SK-N-SH (cell line): ENCODE measurements around the gene MYO1B.

Experiments
- ELF1 ChIP-seq: IDR thresholded peaks from 2 replicates; pipeline ENCODE4 v1.4.0; 2012
- EP300 ChIP-seq, 2 experiments: IDR thresholded peaks; 2 replicates each; pipeline versions ENCODE4 v1.4.0 to v1.6.1; 2012; ENCODE audit warnings: borderline replicate concordance in 1 of 2, low read depth in 1 of 2, low read length in 1 of 2
- EZH2phosphoT487 ChIP-seq: fragments of 200-600 bp; sonication (generic); IDR thresholded peaks from 2 replicates; pipeline ENCODE4 v1.6.1; 2017; ENCODE audit warnings: low read depth, mixed run types, mild to moderate bottlenecking, antibody characterized with exemption, moderate library complexity, borderline replicate concordance
- FOSL2 ChIP-seq: IDR thresholded peaks from 2 replicates; pipeline ENCODE4 v1.4.0; 2012; ENCODE audit warnings: low read depth, mild to moderate bottlenecking, moderate library complexity, borderline replicate concordance
- FOXJ3 ChIP-seq: sonication (generic); formaldehyde crosslinking; IDR thresholded peaks from 2 replicates; pipeline ENCODE4 v1.5.1; 2020; ENCODE audit warnings: mild to moderate bottlenecking, missing genetic modification reagents
- GABPA ChIP-seq: IDR thresholded peaks from 2 replicates; pipeline ENCODE4 v1.4.0; 2012; ENCODE audit warnings: low read depth, mild to moderate bottlenecking
- MEF2A ChIP-seq: IDR thresholded peaks from 2 replicates; pipeline ENCODE4 v1.4.0; 2012; ENCODE audit warnings: low read depth, borderline replicate concordance
- MXI1 ChIP-seq: IDR thresholded peaks from 2 replicates; pipeline ENCODE4 v1.6.1; 2012; ENCODE audit warnings: mild to moderate bottlenecking, low read depth, low read length, improper control_type of control experiment
- NRF1 ChIP-seq: IDR thresholded peaks from 2 replicates; pipeline ENCODE4 v1.6.1; 2012; ENCODE audit warnings: low read depth, mild to moderate bottlenecking, low read length
- RAD21 ChIP-seq: IDR thresholded peaks from 2 replicates; pipeline ENCODE4 v1.6.1; 2012; ENCODE audit warnings: mild to moderate bottlenecking, low read length
- TF ChIP-seq, protein P1 (sequence below): fragments of 200-600 bp; sonication (generic); IDR thresholded peaks from 2 replicates; pipeline ENCODE4 v1.6.1; 2017; ENCODE audit warnings: antibody characterized with exemption, mild to moderate bottlenecking, moderate library complexity
- TF ChIP-seq, protein P2 (sequence below): IDR thresholded peaks from 2 replicates; pipeline ENCODE4 v1.4.0; 2012; ENCODE audit warnings: low read depth, borderline replicate concordance
- TF ChIP-seq, protein P3 (sequence below): fragments of 150-350 bp; IDR thresholded peaks from 2 replicates; pipeline ENCODE4 v1.6.1; 2017; ENCODE audit warnings: antibody characterized with exemption, low read length, low read depth, borderline replicate concordance
- TF ChIP-seq, protein P4 (sequence below): IDR thresholded peaks from 2 replicates; pipeline ENCODE4 v1.6.1; 2012; ENCODE audit warnings: mild to moderate bottlenecking, low read depth, low read length, moderate library complexity

- no peak for TF ChIP-seq EP300 (IDR thresholded peaks at IDR 0.05; ENCODE audit: borderline replicate concordance in 1 of 2, low read depth in 1 of 2, low read length in 1 of 2)
- TF ChIP-seq GABPA: no peak
- TF ChIP-seq, protein P1, sequence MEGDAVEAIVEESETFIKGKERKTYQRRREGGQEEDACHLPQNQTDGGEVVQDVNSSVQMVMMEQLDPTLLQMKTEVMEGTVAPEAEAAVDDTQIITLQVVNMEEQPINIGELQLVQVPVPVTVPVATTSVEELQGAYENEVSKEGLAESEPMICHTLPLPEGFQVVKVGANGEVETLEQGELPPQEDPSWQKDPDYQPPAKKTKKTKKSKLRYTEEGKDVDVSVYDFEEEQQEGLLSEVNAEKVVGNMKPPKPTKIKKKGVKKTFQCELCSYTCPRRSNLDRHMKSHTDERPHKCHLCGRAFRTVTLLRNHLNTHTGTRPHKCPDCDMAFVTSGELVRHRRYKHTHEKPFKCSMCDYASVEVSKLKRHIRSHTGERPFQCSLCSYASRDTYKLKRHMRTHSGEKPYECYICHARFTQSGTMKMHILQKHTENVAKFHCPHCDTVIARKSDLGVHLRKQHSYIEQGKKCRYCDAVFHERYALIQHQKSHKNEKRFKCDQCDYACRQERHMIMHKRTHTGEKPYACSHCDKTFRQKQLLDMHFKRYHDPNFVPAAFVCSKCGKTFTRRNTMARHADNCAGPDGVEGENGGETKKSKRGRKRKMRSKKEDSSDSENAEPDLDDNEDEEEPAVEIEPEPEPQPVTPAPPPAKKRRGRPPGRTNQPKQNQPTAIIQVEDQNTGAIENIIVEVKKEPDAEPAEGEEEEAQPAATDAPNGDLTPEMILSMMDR: no peak
- TF ChIP-seq, protein P2, sequence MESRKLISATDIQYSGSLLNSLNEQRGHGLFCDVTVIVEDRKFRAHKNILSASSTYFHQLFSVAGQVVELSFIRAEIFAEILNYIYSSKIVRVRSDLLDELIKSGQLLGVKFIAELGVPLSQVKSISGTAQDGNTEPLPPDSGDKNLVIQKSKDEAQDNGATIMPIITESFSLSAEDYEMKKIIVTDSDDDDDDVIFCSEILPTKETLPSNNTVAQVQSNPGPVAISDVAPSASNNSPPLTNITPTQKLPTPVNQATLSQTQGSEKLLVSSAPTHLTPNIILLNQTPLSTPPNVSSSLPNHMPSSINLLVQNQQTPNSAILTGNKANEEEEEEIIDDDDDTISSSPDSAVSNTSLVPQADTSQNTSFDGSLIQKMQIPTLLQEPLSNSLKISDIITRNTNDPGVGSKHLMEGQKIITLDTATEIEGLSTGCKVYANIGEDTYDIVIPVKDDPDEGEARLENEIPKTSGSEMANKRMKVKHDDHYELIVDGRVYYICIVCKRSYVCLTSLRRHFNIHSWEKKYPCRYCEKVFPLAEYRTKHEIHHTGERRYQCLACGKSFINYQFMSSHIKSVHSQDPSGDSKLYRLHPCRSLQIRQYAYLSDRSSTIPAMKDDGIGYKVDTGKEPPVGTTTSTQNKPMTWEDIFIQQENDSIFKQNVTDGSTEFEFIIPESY: no peak
- TF ChIP-seq, protein P3, sequence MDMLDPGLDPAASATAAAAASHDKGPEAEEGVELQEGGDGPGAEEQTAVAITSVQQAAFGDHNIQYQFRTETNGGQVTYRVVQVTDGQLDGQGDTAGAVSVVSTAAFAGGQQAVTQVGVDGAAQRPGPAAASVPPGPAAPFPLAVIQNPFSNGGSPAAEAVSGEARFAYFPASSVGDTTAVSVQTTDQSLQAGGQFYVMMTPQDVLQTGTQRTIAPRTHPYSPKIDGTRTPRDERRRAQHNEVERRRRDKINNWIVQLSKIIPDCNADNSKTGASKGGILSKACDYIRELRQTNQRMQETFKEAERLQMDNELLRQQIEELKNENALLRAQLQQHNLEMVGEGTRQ: no peak
- no peak for TF ChIP-seq MXI1
- TF ChIP-seq RAD21: no peak
- TF ChIP-seq FOSL2: no peak
- no peak for TF ChIP-seq FOXJ3 (CRISPR knock-in tag)
- no peak for TF ChIP-seq NRF1
- TF ChIP-seq EZH2phosphoT487: no peak
- TF ChIP-seq ELF1: no peak
- TF ChIP-seq, protein P4, sequence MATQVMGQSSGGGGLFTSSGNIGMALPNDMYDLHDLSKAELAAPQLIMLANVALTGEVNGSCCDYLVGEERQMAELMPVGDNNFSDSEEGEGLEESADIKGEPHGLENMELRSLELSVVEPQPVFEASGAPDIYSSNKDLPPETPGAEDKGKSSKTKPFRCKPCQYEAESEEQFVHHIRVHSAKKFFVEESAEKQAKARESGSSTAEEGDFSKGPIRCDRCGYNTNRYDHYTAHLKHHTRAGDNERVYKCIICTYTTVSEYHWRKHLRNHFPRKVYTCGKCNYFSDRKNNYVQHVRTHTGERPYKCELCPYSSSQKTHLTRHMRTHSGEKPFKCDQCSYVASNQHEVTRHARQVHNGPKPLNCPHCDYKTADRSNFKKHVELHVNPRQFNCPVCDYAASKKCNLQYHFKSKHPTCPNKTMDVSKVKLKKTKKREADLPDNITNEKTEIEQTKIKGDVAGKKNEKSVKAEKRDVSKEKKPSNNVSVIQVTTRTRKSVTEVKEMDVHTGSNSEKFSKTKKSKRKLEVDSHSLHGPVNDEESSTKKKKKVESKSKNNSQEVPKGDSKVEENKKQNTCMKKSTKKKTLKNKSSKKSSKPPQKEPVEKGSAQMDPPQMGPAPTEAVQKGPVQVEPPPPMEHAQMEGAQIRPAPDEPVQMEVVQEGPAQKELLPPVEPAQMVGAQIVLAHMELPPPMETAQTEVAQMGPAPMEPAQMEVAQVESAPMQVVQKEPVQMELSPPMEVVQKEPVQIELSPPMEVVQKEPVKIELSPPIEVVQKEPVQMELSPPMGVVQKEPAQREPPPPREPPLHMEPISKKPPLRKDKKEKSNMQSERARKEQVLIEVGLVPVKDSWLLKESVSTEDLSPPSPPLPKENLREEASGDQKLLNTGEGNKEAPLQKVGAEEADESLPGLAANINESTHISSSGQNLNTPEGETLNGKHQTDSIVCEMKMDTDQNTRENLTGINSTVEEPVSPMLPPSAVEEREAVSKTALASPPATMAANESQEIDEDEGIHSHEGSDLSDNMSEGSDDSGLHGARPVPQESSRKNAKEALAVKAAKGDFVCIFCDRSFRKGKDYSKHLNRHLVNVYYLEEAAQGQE: no peak
- no peak for TF ChIP-seq MEF2A
Measured at GRCh38 chr2:191355170-191355758, 110.1 kb downstream of the MYO1B start.
